Endometrial microvascular endothelial cells (primary cell): ENCODE data around the gene ZNF526. TPM values are rescaled to one million over a fixed set of nuclear protein-coding genes. Genes with fewer than 3 reads are reported as not detected.

Experiments
- in situ Hi-C: cut with HindIII; loops from 2 replicates; pipeline ENCODE4 v1.10.0; 2017; ENCODE audit warnings: low sequenced_read_pairs, low pct_unique_long_range_greater_than_20kb; ENCODE audit errors: inconsistent ontology term
- total RNA-seq: library from RNA; depleted of rRNA; stranded (reverse); fragments of >200 nt; gene quantifications from one replicate; pipeline ENCODE4 v1.2.3, GENCODE V29; 2015; ENCODE audit errors: inconsistent ontology term

ZNF526 gene
- total RNA-seq, 1 donor from 2014 or later = 6.7 TPM

DNA sequence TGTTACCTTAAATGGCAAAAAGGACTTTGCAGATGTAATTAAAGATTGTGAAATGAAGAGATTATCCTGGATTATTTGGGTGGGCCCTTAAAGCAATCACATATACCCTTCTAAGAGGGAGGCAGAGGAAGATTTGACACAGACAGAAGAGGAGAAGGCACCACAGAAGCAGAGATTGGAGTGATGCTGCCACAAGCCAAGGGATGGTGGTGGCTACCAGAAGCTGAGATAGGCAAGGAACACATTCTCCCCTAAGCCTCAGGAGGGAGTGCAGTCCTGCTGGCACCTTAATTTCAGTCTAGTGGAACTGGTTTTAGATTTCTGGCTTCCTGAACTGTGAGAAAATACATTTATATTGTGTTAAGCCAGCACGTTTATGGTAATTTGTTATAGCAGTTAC is 26.8 kb upstream of the ZNF526 start:
- in situ Hi-C loops = no loop called here

DNA sequence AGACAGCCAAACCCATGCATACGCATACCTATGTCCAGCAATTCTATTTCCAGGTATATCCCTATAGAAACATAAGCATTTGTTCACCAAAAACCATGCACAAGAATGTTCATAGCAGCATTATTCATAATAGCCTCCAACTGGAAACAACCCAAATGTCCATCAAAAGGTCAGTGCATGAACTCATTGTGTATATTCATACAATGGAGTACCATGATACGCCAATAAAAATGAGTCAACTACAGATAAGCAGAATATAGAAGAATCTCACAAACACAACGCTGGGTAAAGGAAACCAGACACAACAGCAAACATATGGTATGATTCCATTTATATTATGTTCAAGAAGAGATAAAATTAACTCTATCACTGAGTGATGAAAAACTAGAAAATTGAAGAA is 26.4 kb upstream of the ZNF526 start:
- in situ Hi-C loops = no loop called here

DNA sequence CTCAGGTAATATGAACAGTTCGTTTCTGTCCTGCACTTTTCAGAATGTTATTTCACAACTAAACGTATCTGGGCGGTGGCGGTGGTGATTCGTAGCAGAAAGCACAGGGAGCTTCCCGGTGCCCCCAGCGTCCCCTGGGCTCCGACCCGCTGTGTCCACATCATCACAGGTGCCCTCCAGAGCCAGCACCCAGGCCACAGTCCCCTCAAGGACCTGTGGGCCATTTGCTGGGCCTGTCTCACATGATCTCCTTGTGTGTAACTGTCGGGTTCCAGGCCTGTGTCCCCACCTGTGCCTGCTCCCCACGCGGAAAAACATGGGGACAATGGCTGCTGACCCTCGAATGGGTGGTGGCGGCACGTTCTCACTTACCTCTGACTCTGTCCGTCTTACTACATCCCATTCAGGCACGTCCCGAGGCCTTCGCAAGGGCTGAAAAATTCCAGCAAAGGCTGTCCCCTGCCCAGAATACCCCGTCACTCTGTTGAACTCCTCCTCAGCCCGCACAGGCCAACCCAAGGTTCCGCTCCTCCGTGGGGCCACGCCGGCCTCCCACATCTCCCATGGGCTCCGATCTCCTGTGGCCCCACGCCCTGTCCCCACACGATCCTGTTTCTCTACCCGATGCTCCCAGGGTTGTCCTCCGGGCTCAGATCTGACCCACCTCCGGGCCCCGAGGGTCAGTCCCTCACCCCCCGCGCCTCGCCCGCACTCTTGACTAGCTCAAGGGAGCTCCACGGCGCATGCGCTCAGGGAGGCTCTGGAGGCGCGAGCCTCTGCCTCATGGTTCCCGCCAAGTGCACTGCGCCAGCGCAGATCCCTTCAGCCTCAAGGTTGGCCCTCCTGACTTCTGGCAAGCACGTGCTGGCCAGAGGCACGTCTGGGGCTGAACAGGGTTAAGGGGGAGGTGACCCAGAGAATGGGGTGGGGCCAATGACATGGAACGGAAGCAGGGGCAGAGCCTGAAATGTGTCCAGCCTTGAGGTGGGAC is 23.8 kb upstream of the ZNF526 start:
- in situ Hi-C loops = no loop called here

DNA sequence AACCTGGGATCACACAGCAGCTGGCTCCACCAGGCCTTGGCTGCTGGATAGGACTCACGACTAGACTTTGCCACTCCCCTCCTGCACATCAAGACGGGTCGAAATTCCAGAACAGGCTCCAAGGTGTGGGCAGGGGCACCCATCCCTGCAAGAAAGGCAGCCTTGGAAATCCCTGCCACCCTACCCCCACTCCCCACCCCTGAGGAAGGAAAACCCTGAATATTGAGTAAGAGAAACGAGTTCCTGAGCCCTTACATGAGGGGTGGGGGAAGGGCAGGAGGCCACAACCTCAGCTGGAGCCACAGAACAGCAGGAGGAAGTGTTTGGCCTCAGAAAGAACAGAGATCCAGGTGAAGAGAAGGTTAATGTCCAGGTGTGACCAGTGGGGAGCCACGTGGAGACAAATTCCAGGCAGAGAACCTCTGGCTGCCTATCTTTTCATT is 22.7 kb upstream of the ZNF526 start:
- in situ Hi-C loops = no loop called here

DNA sequence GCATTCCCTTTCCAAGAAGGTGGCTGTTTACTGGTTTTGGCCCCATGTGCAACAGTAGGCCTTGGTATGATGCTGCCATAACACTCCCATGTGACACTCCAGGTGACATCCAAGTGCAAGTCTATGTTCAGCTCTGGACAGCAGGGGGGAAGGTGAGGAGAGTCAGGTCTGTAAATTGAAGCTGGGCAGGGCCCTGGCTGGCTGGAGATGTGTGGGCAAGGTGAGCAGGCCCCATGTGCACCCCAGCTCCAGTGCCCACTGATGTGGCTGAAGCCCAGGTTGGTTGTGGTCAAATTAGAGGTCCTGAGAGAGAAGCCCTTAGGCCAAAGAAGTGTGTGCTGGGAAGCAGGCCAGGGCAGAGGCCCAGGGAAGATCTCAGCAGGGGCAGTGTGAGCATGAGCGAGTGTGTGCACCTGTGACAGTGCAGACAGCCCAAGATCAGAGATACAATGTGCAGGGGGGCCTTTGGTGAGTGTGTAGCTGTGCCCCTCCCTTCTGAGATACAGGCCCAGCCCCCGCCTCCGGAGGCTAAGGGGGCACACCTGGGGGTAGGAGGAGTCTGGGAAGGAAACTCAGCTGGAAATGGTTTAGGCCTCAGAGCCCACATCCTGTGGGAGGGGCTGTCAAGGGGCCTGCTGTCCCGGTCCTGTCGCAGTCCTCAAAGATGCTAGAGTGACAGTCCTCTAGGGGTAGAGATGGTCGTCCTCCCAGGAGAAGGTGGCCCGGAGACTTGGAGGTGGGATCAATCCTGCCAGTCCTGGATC is 21.3 kb upstream of the ZNF526 start:
- in situ Hi-C loops = no loop called here

DNA sequence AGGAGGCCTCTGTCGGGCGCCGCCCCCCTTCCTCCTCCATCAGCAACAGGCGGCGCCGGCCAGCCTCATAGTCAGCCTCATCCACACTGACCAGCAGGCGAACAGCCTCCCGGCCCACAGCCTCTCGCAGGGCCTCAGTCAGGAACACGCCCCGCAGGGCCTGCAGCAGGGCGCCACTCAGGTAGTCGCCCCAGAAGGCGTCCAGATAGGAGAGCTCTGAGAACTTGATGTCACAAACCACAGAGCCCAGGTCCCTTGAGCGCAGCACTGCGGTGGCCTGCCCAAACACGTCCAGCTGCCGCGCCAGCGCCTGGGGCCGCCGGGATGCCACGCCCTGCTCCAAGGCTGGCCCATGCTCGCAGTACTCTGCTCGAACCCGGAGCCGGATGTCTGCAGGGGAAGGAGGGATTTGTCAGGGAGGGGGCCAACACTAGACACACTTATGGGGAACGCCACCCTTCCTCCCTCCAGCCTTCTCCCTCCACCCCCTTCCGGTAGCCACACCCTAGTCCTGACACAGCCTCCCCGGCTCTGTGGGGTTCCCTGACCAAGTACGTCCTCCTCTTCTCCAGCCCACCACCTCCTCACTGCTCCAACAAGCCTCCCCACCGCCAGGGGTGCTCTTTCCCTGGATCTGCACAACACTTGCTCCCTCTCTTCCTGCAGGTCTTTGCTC is 20.5 kb upstream of the ZNF526 start:
- in situ Hi-C loops = no loop called here

DNA sequence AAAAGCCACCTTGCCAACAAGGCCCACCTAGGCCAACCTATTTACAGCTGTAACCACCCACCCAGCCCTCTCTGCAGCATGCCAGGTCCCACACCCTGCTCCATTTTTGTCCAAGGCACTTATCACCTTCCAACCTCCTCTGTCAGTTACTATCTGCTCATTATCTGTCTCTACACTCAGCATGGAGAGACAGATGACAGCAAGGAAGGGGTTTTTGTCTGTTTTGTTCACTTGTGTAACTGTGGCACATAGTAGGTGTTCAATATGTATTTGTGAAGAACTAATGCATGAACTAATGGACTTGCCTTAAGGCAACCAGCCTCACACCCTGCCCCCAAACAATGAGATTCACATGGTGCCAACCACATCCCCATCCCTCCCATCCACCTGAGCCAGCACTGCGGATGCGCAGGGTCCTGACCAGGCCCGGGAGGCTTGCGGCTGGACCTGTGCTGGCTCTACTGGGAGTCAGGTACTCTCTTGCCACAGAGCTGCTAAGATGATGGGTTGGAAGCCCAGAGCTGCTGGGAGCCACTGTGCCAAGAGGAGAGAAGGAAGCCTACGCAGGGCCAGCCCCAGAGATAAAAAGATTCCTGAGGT is 19.9 kb upstream of the ZNF526 start:
- in situ Hi-C loops = no loop called here

DNA sequence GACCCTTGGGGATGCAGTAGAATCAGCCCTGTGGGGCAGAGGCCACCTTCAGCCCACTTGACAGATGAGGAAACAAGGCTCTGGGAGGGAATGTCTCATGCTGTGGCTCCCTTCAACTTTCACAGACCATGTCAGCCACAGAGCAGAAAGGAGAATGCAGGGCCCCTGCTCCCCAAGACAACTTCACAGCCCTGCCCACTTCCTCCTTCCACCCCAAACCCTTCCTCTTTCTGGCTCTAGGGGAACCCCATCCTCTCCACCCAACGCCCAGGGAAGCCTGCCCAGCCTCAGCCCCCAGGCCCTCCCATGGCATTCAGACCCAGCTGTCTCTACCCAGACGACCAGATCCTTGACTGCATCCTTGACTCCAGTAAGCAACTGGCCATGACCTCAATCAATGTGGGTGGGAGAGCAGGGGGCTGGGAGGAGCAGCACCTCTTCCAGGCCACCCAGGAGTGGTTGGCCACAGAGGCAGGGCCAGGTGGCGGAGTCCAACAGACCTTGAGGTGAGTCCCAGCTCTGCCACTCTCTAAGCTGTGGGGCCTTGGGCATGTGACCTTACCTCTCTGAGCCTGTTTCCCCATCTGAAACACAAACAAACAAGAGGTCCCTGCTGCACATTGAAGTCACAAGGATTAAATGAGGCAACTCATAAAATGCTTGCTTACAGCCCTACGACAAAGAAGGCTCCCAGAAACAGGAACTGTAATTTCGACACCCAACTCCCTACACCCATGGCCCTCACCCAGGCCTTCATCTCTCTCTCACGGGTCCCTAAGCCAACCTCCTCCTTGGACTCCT is 18.4 kb upstream of the ZNF526 start:
- in situ Hi-C loops = no loop called here

DNA sequence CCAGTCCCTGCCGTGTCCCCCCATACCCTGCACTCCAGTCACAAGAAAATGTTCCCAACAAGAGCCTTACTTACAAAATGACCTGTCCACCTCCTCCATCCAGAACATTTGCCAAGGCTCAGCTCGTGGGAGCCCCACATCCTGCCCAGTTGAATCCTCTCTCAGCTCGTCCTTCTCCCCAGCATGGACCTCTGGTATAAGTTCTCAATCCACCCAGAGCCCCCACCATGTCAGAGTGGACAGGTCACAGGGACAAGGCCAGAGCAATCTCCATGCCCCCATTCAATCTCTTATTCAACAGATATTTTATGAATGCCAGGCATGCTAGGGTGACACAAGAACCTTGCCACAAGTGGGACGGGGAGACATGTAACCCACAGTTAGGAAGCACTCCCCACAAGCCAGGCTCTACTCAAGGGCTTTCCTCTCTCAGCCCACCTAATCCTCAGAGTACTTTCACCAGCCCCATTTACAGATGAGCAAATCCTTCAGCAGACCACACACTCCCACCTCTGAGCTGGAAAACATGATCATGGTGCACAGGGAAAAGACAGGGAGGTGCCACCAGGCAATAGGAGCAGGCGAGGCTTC is 17.7 kb upstream of the ZNF526 start:
- in situ Hi-C loops = no loop called here

DNA sequence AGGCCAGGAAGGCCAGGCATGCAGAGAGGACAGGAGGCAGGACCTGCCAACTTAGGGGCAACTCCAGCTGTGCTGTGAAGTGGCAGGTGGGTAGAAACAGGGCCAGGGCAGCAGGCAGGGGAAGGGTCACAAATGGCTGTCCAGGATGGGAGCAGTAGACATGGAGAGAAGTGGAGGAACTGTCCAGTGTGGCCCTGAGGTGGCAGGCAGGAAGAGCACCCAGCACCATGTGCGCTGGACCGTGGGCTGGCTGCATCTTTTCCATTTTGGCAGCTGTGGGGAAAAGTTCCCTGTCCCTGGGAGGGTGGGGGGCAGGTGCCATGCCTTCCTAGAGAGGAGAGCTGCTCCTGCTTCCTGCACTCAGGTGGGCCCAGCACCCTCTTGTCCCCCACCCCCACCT is 16.4 kb upstream of the ZNF526 start:
- in situ Hi-C loops = no loop called here

DNA sequence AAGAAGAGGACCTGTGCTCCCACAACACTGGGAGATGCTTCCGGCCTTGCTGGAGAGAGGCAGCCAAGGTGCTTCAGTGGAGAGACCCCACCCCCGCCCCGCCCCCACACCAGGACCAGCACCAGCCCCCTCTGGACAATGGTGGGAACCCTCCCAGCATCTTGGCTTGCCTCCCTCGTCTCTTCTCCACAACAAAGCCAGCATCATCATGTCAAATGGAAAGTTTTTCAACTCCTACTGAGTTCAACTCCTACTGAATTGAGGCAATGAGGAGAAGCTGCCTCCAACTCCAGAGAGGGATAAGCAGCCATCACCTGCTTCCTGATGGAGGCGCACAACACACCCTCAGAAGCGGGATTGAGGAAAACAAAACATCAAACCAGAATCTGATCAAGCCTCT is 15.4 kb upstream of the ZNF526 start:
- in situ Hi-C loops = no loop called here

DNA sequence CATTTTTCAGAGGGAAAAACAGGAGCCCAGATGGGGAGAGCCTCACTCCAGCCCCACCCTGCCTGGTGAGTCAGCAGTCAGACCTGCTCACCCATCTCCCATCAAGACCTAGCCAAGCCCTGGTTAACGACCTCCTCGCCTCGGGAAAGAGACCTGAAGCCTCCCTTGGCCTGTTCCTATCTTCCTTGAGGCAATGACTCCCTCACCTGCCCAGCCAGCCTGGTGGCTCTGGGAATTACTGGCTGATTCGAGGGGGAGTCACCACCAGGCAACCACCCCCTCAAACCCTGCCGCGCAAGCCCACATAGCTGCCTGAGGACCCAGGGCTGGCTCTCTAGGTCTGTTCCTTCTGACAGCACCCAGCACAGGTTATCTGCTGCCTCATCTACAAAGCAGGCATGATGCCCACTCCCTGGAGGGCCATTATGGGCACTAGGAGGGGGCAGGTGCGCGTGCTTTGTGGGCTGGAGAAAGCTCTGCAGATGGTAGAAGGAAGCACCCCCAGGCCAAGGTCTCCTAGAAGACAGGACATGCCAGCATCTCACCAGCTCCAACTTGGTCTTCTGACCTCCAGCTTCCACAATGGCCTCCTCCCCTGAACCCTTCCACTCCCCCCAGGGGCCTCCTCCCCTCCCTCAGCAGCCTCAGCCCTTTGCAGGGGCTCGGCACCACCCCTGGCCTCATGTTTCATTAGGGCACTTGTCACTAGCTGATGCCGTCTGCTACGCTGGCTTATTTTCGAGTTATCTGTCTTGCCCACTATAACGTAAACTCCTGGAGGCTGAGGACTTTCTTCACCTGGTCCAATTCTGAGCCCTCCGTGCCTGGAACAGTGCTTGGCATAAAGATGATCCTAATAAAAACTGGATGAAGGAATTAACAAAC is 13.0 kb upstream of the ZNF526 start:
- in situ Hi-C loops = no loop called here

DNA sequence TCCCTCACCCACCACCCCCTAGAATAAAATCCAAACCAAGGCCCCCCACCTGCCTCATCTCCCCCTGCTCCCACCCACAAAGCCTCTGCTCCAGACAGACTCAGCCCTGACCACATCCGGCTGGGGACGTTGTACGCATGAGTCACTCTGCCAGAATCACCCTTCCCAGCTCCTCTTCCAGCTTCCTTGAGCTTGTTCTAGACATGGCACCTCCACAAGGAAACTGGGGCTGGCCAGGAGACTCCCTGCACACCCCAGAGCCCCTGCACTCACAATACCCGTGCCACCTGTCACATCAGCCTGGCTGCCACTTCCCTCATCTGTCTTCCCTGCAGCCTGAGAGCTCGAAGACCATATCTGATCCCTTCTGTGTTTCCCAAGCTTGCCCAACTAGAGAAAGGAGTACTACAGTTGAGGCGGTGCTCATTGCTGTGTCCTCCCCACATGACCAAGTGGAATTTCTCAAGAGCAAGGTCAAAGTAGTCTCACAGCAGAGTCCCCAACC is 12.3 kb upstream of the ZNF526 start:
- in situ Hi-C loops = no loop called here

DNA sequence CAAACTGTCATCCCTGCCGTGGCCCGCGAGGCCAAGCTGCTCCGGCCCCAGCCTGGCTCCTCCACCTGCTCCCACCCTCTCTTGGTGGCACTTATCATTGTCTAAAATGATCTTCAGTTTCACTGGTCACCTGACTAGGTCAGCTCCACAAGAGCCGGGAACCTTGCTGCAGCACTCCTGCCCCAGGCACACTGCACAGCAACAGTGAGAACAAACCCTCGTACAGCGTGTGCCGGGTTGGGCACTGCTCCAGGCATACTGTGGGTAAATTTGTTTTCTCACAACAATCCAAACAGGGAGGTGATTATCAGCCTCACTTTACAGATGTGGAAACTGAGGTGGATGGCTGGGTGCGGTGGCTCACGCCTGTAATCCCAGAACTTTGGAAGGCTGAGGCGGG is 11.5 kb upstream of the ZNF526 start:
- in situ Hi-C loops = no loop called here

DNA sequence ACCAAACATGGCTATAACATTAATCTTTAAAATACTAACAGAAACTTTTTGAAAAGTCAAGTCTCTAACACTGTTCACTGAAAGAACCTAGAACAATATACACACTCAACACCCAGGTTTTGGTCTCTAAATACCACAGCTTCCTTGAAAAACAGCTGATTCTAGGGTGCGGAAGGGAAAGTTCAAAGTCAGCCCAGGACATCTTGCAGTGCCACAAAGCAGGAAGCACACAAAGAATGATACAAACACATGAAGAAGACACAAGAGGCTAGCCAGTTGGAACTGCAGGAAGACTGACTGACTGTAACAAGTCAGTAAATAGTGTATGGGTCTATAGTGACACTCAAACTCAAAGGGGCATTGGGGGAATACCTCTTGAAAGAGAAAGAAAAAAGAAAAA is 7.2 kb upstream of the ZNF526 start:
- in situ Hi-C loops = no loop called here

DNA sequence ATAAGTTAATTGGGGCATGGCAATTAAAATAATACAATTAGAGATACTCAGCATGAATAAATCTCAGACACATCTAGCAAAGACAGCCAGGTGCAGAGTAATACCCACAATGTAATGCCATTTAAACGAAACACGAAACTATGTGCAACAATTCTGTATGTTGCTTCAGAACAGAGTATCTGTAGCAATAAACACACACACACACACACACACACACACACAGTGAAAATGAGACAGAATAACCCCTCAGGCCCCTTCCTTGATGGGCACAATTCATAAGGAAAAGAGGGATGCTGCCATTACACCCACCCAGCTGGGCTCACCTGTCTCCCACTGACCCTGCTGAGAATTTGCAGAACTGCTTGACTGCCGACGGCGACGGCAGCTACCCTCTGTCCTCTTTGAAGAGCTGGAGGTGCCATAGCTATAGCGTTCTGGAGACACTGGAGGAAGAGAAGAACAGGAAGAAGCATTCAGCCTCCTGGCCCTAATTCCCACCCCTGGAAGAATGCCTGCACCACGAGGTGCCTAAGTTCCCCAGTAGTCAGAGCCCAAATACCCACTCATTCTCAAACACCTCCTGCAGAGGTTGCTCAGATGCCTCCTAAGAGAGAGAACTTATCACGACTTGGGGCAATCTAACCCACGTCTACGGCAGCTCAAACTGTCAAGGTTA is 5.2 kb upstream of the ZNF526 start:
- in situ Hi-C loops = no loop called here
